ENCODE data around the gene WDR76. TPM values are rescaled to one million over a fixed set of nuclear protein-coding genes. Genes with fewer than 3 reads are reported as not detected.

The WDR76 gene
- total RNA-seq, 3 donors from 2014 or later = 4.2 to 4.6 (median 4.5) TPM

- H3K4me3 ChIP-seq = no peak overlapping the region
- TF ChIP-seq CTCF (IDR thresholded peaks at IDR 0.05) = no peak
- no peak for TF ChIP-seq POLR2AphosphoS5 (IDR thresholded peaks at IDR 0.05)
- TF ChIP-seq POLR2A (IDR thresholded peaks at IDR 0.05) = no peak
- H3K4me1 ChIP-seq = no peaks in the 10 kb centered on the region
- H3K27me3 ChIP-seq = no peaks in the 10 kb centered on the region
- no peak for DNase-seq (ENCODE audit: low spot score in 2 of 2)
- H3K9me3 ChIP-seq = no peaks in the 10 kb centered on the region
- intact Hi-C loops (cut with DNase I; ENCODE audit: low total_unique reads) = no loop called here
- no peaks in the 10 kb centered on the region for H3K36me3 ChIP-seq
- H3K27ac ChIP-seq = no peak overlapping the region
Observed at GRCh38 chr15:43868406-43868805, 41.6 kb downstream of the WDR76 start.

GRCh38 chr15:43871835-43872234, 45.0 kb downstream of the WDR76 start:
- DNase-seq (ENCODE audit: low spot score in 2 of 2) = no peak
- intact Hi-C loops (cut with DNase I; ENCODE audit: low total_unique reads) = no loop called here

GRCh38 chr15:43872416-43873020, 45.7 kb downstream of the WDR76 start:
- TF ChIP-seq CTCF (IDR thresholded peaks at IDR 0.05) (peak in 1 of 3 donors; percentile 31), POLR2AphosphoS5 (IDR thresholded peaks at IDR 0.05) (no peak), POLR2A (IDR thresholded peaks at IDR 0.05) (no peak)

More at GRCh38 chr15:43871835-43872234, 45.0 kb downstream of the WDR76 start:
- H3K27me3 ChIP-seq = no peaks in the 10 kb centered on the region
- no peaks in the 10 kb centered on the region for H3K9me3 ChIP-seq
- H3K4me3 ChIP-seq = no peak overlapping the region
- H3K4me1 ChIP-seq = no peaks in the 10 kb centered on the region
- no peak overlapping the region for H3K27ac ChIP-seq
- TF ChIP-seq POLR2AphosphoS5 (IDR thresholded peaks at IDR 0.05) (no peak), CTCF (IDR thresholded peaks at IDR 0.05) (no peak), POLR2A (IDR thresholded peaks at IDR 0.05) (no peak)
- H3K36me3 ChIP-seq = no peaks in the 10 kb centered on the region

GRCh38 chr15:43873651-43874050, 46.8 kb downstream of the WDR76 start:
- no peak for TF ChIP-seq POLR2AphosphoS5 (IDR thresholded peaks at IDR 0.05)
- intact Hi-C loops (cut with DNase I; ENCODE audit: low total_unique reads) = no loop called here
- no peaks in the 10 kb centered on the region for H3K27me3 ChIP-seq
- H3K4me3 ChIP-seq = no peak overlapping the region
- H3K4me1 ChIP-seq = no peaks in the 10 kb centered on the region
- H3K9me3 ChIP-seq = no peaks in the 10 kb centered on the region
- DNase-seq (ENCODE audit: low spot score in 2 of 2) = no peak
- no peaks in the 10 kb centered on the region for H3K36me3 ChIP-seq
- H3K27ac ChIP-seq = no peak overlapping the region

More at GRCh38 chr15:43872416-43873020, 45.7 kb downstream of the WDR76 start:
- no peaks in the 10 kb centered on the region for H3K9me3 ChIP-seq
- H3K4me1 ChIP-seq = no peaks in the 10 kb centered on the region
- intact Hi-C loops (cut with DNase I; ENCODE audit: low total_unique reads) = no loop called here
- no peak overlapping the region for H3K4me3 ChIP-seq
- no peak for DNase-seq (ENCODE audit: low spot score in 2 of 2)
- no peaks in the 10 kb centered on the region for H3K36me3 ChIP-seq
- H3K27ac ChIP-seq = no peak overlapping the region
- H3K27me3 ChIP-seq = no peaks in the 10 kb centered on the region

- Histone ChIP-seq H3K9me3 (no peaks in the 10 kb centered on the region), H3K4me1 (no peaks in the 10 kb centered on the region), H3K36me3 (no peaks in the 10 kb centered on the region), H3K27ac (no peak overlapping the region), H3K27me3 (no peaks in the 10 kb centered on the region), H3K4me3 (no peak overlapping the region)
- intact Hi-C loops (cut with DNase I; ENCODE audit: low total_unique reads) = no loop called here
- no peak for DNase-seq (ENCODE audit: low spot score in 2 of 2)
- TF ChIP-seq CTCF (IDR thresholded peaks at IDR 0.05) (no peak), POLR2AphosphoS5 (IDR thresholded peaks at IDR 0.05) (no peak), POLR2A (IDR thresholded peaks at IDR 0.05) (no peak)
Observed at GRCh38 chr15:43876872-43877271, 50.1 kb downstream of the WDR76 start.
